Measurements from ENCODE around the gene C1QL3.
A peak's percentile ranks its signal among the peaks of the same experiment; 100 is the strongest.

Gene C1QL3

DNA sequence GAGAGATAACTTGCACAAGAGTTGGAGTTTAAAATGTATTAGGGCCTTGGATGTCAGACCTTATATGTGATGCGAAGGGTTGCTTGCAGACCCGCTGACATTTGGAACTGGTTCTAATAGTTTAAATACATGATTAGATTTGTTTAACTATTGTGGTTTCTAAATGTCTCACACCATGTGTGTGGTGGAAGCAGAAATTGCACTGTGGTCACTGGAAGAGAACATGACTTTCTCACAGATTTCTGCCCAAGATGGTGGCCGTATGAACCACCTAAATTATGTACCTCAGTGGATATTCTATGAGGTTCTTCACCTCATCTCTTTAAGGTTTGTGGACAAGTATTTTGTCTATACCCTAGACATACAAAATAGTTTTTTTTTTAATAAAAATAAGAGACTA, 8.2 kb upstream of the C1QL3 start:
- no peak for DNase-seq (ENCODE audit: extremely low read depth, insufficient read length)

DNA sequence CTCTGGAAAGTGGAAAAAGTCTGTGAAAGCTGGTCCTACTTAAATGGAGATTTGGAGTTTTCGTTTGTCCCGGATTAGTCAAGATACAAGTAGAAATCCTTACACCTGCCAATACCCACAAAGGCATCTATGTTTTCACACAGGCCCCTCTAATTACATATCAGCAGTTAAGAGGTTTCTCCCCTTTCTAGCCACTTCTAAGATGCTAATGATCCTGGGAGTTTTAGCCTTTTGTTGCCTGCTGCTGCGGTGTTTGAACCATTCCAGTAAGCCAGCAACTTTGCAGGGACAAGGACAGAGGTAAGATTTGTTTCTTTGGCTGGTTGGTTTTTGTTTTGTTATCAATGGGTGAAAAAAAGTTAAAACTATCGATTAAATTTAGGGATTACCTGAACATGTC, 5.8 kb upstream of the C1QL3 start:
- no peak for DNase-seq (ENCODE audit: extremely low read depth, insufficient read length)
- Histone ChIP-seq H3K36me3 (ENCODE audit: control insufficient read depth, insufficient read depth, low read length) (no peaks in the 10 kb centered on the region), H3K4me3 (replicated peaks; ENCODE audit: low read depth, low read length) (no peak overlapping the region), H3K27me3 (replicated peaks; ENCODE audit: control insufficient read depth, insufficient read depth, low read length) (no peaks in the 10 kb centered on the region; the same call in 1 of the 2 replicates)
- no peak for TF ChIP-seq CTCF (IDR thresholded peaks at IDR 0.05; ENCODE audit: insufficient read depth, low read length, poor library complexity, severe bottlenecking)

More for the DNA sequence above, 8.2 kb upstream of the C1QL3 start:
- no peak for TF ChIP-seq CTCF (IDR thresholded peaks at IDR 0.05; ENCODE audit: insufficient read depth, low read length, poor library complexity, severe bottlenecking)
- Histone ChIP-seq H3K36me3 (ENCODE audit: control insufficient read depth, insufficient read depth, low read length) (no peaks in the 10 kb centered on the region), H3K27me3 (replicated peaks; ENCODE audit: control insufficient read depth, insufficient read depth, low read length) (no peaks in the 10 kb centered on the region), H3K4me3 (replicated peaks; ENCODE audit: low read depth, low read length) (no peak overlapping the region)

DNA sequence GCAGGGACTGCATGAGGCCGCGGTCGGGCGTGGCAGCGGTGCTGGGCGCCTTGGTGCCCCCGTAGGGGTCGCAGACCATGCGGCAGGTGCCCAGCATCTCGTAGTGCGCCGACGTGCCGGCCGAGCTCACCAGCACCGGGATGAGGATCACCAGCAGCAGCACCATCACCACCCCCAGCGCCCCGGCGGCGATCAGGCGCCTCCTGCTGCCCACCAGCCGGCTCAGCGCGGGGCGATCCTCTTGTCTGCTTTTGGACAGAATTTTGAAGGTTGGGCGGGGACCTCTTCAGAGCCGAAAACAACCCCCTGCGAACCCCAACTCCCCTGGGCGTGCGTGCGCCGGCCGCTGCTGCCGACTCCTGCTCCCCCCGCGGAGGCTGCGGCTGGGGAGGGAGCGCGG, 779 bp downstream of the C1QL3 start:
- DNase-seq (ENCODE audit: extremely low read depth, insufficient read length): peak; percentile 63
- no peaks in the 10 kb centered on the region; the same call in none of the 2 replicates for H3K27me3 ChIP-seq (replicated peaks; ENCODE audit: control insufficient read depth, insufficient read depth, low read length)

GRCh38 chr10:16519908-16520861, 1.5 kb downstream of the C1QL3 start:
- no peak for TF ChIP-seq CTCF (IDR thresholded peaks at IDR 0.05; ENCODE audit: insufficient read depth, low read length, poor library complexity, severe bottlenecking)
- Histone ChIP-seq H3K36me3 (ENCODE audit: control insufficient read depth, insufficient read depth, low read length) (no peaks in the 10 kb centered on the region), H3K4me3 (replicated peaks; ENCODE audit: low read depth, low read length) (peak overlapping the region; percentile 55), H3K27me3 (replicated peaks; ENCODE audit: control insufficient read depth, insufficient read depth, low read length) (no peaks in the 10 kb centered on the region; the same call in none of the 2 replicates)
- peak; percentile 34 for DNase-seq (ENCODE audit: extremely low read depth, insufficient read length)

More for the DNA sequence above, 779 bp downstream of the C1QL3 start:
- H3K36me3 ChIP-seq (ENCODE audit: control insufficient read depth, insufficient read depth, low read length): no peaks in the 10 kb centered on the region
- peak overlapping the region; percentile 55 for H3K4me3 ChIP-seq (replicated peaks; ENCODE audit: low read depth, low read length)
- TF ChIP-seq CTCF (IDR thresholded peaks at IDR 0.05; ENCODE audit: insufficient read depth, low read length, poor library complexity, severe bottlenecking): peak; percentile 59

DNA sequence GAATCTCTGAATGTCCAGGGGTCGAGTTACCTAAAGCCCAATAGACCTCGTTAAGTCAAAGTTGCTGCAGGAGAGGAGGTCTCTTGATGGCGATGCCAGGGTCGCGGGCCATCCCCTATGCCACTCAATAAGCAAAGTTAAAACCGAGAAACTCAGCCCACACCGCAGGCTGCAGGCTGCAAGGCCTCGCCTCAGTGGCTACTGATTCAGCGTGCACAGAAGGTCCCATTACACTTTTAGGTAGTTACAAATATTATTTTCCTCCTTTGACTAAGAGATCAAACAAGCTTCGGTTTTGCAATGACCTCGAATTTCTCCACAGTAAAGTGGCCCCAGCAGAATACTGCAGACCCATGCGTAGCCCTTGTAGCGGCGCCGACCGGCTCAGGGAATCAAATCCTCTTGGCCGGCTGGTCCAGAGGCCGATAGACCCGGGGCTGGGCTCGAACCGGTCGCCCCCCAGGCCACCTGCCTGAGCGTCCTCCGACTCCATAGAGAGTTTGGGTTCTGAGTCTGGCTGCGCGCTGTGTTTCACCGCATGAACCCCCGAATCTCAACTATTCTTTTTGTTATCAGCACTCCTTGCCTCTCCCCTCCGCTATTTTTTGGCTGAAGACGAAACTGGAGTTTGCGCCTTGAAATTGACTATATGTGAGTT, 2.3 kb downstream of the C1QL3 start:
- no peak overlapping the region; the same call in 1 of the 2 replicates for H3K4me3 ChIP-seq (replicated peaks; ENCODE audit: low read depth, low read length)
- peak; percentile 25 for DNase-seq (ENCODE audit: extremely low read depth, insufficient read length)
- no peaks in the 10 kb centered on the region for H3K36me3 ChIP-seq (ENCODE audit: control insufficient read depth, insufficient read depth, low read length)
- TF ChIP-seq CTCF (IDR thresholded peaks at IDR 0.05; ENCODE audit: insufficient read depth, low read length, poor library complexity, severe bottlenecking): no peak
- no peaks in the 10 kb centered on the region; the same call in none of the 2 replicates for H3K27me3 ChIP-seq (replicated peaks; ENCODE audit: control insufficient read depth, insufficient read depth, low read length)

Data from GM06990 (cell line).